A673 (cell line): Measurements from ENCODE around the gene CD248. TPM values are rescaled to one million over a fixed set of nuclear protein-coding genes. Genes with fewer than 3 reads are reported as not detected.

Experiments used
- BruUV-seq: library from RNA; stranded (reverse); fragments of 400-500 nt; replicated peaks from 2 replicates; lab custom pipeline; 2021; lab: Mats Ljungman, UMichigan
- CTCF ChIA-PET: fragments of 300-600 bp; sonication (Branson Sonifier 250); formaldehyde crosslinking; loops from one replicate; lab custom pipeline; 2022; ENCODE audit warnings: antibody characterized with exemption; lab: Charles Lee
- POLR2A ChIA-PET: fragments of 300-600 bp; sonication (Branson Sonifier 250); formaldehyde crosslinking; loops from one replicate; lab custom pipeline; 2022; ENCODE audit warnings: antibody characterized with exemption; ENCODE audit not compliant: low non-redundant PET; lab: Charles Lee
- DNase-seq: peaks from one replicate; pipeline ENCODE4 v3.0.0-alpha.2; 2015; ENCODE audit warnings: low spot score
- H3K27ac ChIP-seq: fragments of 200-600 bp; sonication (generic); 2 replicates; pipeline ENCODE4 v1.5.1; 2016; ENCODE audit warnings: mixed run types, low read depth, mild to moderate bottlenecking, mixed read lengths, antibody characterized with exemption, low read length; ENCODE audit not compliant: poor library complexity, severe bottlenecking
- H3K27me3 ChIP-seq: fragments of 200-600 bp; sonication (generic); replicated peaks from 2 replicates; pipeline ENCODE4 v1.6.1; 2017; ENCODE audit warnings: mixed run types, low read depth, mild to moderate bottlenecking, mixed read lengths, antibody characterized with exemption, low read length; ENCODE audit not compliant: insufficient read depth, poor library complexity
- H3K36me3 ChIP-seq: fragments of 200-600 bp; sonication (generic); 2 replicates; pipeline ENCODE4 v1.6.1; 2016; ENCODE audit warnings: mixed run types, mild to moderate bottlenecking, mixed read lengths, antibody characterized with exemption, low read length; ENCODE audit not compliant: insufficient read depth, poor library complexity, severe bottlenecking
- H3K4me1 ChIP-seq: fragments of 200-600 bp; sonication (generic); 2 replicates; pipeline ENCODE4 v1.6.1; 2017; ENCODE audit warnings: mixed run types, mild to moderate bottlenecking, mixed read lengths, antibody characterized with exemption, low read length; ENCODE audit not compliant: insufficient read depth, poor library complexity, severe bottlenecking
- H3K4me3 ChIP-seq: fragments of 200-600 bp; sonication (generic); 2 replicates; pipeline ENCODE4 v1.5.1; 2016; ENCODE audit warnings: low read depth, mixed run types, mild to moderate bottlenecking, mixed read lengths, low read length; ENCODE audit not compliant: poor library complexity, severe bottlenecking
- H3K9me3 ChIP-seq: fragments of 200-600 bp; sonication (generic); 2 replicates; pipeline ENCODE4 v1.6.1; 2016; ENCODE audit warnings: mixed run types, low read depth, mild to moderate bottlenecking, mixed read lengths, antibody characterized with exemption, low read length; ENCODE audit not compliant: poor library complexity, severe bottlenecking
- CTCF ChIP-seq: fragments of 300-800, 200-600 bp; sonication (generic); conservative IDR thresholded peaks from 2 replicates; pipeline ENCODE4 v1.5.1; 2017; ENCODE audit warnings: low read depth, mild to moderate bottlenecking, antibody characterized with exemption, low read length, moderate library complexity, mixed read lengths
- EZH2 ChIP-seq: fragments of 200-600 bp; sonication (generic); IDR thresholded peaks from 2 replicates; pipeline ENCODE4 v1.6.1; 2017; ENCODE audit warnings: borderline replicate concordance, low read depth, mild to moderate bottlenecking, mixed read lengths, antibody characterized with exemption, low read length; ENCODE audit not compliant: poor library complexity, severe bottlenecking
- intact Hi-C: fragments of 100-400 bp; cut with micrococcal nuclease; formaldehyde crosslinking; loops from one replicate; pipeline ENCODE4 v1.10.0; 2022; ENCODE audit not compliant: unreplicated experiment
- total RNA-seq: library from RNA; stranded (reverse); gene quantifications from 2 replicates; pipeline ENCODE4 v1.2.3, GENCODE V29; 2021

CD248 gene
- total RNA-seq, 1 experiment from 2014 or later: 97.8 TPM

DNA sequence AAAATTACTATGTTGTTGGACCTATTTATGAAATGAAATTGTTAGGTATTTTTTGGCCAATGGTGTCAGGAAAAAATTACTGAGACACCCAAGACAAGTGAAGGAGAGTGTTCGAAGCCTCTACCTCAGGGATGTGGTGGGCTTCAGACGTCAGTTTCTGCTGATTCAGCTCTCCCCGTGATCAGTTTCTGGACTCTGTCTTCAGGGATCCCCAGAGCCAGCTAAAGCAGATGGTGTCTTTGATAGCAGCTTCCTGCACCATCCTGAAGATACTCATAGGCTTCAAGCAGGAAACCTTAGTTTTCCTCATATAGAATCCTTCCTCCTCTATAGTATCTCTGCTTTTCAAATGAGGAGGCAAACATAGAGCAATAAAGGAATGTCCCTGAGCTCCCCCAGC lies 7.4 kb downstream of the CD248 start:
- Histone ChIP-seq H3K4me3 (no peak overlapping the region), H3K4me1 (peaks cover 24% of the 10 kb centered on the region), H3K9me3 (no peaks in the 10 kb centered on the region), H3K36me3 (no peaks in the 10 kb centered on the region), H3K27ac (no peak overlapping the region), H3K27me3 (no peaks in the 10 kb centered on the region)
- DNase-seq: no peak
- CTCF ChIA-PET: interaction anchor here (0.6 kb wide), 1 partner anchor 81 kb away, joined by 24 read pairs; no protein-coding TSS in a partner anchor
- intact Hi-C loops: no loop called here
- POLR2A ChIA-PET: no interaction called here
- no TSS peak for BruUV-seq
- TF ChIP-seq EZH2: no peak
- no peak for TF ChIP-seq CTCF

DNA sequence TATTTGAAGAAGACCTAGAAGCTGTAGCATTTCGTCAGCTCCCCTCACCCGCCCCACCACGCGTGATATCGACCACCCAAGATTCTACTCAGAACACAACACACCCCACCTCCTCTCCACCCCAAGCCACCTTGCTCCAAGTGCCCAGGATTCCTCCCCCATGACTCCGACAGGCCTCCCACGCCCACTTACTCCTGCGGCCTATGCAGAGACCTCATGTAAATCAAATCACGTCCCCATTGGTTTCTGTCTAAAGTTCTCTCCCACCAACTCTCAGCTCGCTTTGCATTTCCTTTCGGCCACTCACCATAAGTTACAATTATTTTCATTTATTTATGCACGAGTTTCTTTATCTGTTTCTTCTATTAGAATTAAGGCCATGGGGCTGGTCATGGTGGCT lies 14.2 kb downstream of the CD248 start:
- BruUV-seq: no TSS peak
- H3K9me3 ChIP-seq: no peaks in the 10 kb centered on the region
- no peaks in the 10 kb centered on the region for H3K27me3 ChIP-seq
- no peak for DNase-seq
- H3K36me3 ChIP-seq: no peaks in the 10 kb centered on the region
- H3K4me1 ChIP-seq: no peaks in the 10 kb centered on the region
- intact Hi-C loops: no loop called here
- TF ChIP-seq CTCF (no peak), EZH2 (no peak)
- no peak overlapping the region for H3K27ac ChIP-seq
- POLR2A ChIA-PET: no interaction called here
- CTCF ChIA-PET: interaction anchor here (0.5 kb wide), 1 partner anchor 1027 kb away, joined by 10 read pairs; no protein-coding TSS in a partner anchor
- H3K4me3 ChIP-seq: no peak overlapping the region

DNA sequence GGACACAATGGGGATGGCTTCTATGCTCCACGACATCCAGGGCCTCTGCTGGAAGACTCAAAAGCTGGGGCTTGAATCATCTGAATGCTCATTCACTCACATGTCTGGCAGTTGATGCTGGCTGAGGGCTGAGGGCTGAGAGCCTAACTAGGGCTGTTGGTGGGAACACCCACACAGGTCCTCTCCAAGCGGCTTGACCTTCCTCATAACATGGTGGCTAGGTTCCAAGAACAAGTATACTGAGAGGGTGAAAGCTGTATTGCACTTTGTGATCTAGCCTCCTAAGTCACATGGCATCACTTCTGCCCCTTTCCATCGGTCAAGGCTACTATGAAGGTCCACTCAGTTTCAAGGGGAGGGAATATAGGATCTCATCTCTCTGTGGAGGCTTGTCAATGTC lies 17.7 kb downstream of the CD248 start:
- no peaks in the 10 kb centered on the region for H3K36me3 ChIP-seq
- no peak for TF ChIP-seq CTCF
- intact Hi-C loops: no loop called here
- H3K27ac ChIP-seq: no peak overlapping the region
- H3K4me3 ChIP-seq: no peak overlapping the region
- no peaks in the 10 kb centered on the region for H3K9me3 ChIP-seq
- BruUV-seq: no TSS peak
- H3K4me1 ChIP-seq: no peaks in the 10 kb centered on the region
- no peak for DNase-seq
- CTCF ChIA-PET: interaction anchor here (0.6 kb wide), 1 partner anchor 19 kb away, joined by 3 read pairs; no protein-coding TSS in a partner anchor
- POLR2A ChIA-PET: no interaction called here
- H3K27me3 ChIP-seq: no peaks in the 10 kb centered on the region
